ENCODE measurements around the gene MC1R.

DNA sequence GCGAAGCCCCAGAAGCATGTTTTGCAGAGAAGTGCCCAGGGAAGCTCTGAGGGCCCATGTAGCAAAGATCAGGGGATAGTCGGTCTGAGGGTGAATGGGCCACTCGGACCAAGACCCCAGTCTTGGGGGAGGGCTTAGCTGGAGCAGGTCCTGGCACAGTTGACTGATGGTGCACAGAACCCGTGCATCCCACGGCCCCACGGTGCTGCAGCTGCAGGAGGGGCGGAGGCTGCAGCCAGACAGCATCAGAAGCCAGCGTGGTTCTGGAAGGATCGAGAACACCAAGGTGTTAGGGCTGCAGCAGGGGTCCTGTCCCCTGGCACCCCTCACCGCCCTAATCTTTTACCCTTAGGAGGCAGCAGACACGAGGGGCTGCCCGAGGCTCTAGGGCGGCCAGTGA, 6.5 kb upstream of the MC1R start:
- TF ChIP-seq, protein P1, sequence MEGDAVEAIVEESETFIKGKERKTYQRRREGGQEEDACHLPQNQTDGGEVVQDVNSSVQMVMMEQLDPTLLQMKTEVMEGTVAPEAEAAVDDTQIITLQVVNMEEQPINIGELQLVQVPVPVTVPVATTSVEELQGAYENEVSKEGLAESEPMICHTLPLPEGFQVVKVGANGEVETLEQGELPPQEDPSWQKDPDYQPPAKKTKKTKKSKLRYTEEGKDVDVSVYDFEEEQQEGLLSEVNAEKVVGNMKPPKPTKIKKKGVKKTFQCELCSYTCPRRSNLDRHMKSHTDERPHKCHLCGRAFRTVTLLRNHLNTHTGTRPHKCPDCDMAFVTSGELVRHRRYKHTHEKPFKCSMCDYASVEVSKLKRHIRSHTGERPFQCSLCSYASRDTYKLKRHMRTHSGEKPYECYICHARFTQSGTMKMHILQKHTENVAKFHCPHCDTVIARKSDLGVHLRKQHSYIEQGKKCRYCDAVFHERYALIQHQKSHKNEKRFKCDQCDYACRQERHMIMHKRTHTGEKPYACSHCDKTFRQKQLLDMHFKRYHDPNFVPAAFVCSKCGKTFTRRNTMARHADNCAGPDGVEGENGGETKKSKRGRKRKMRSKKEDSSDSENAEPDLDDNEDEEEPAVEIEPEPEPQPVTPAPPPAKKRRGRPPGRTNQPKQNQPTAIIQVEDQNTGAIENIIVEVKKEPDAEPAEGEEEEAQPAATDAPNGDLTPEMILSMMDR (conservative IDR thresholded peaks at IDR 0.05; ENCODE audit: low read depth, low read length) = no peak
- no peak for TF ChIP-seq EZH2 (IDR thresholded peaks at IDR 0.05; ENCODE audit: borderline replicate concordance, low read depth, low read length, poor library complexity, severe bottlenecking)
